ENCODE measurements around the gene PLTP. TPM values are rescaled to one million over a fixed set of nuclear protein-coding genes. Genes with fewer than 3 reads are reported as not detected.

PLTP gene
- polyA plus RNA-seq, 1 donor from 2014 or later = 1.3 TPM

- Mint-ChIP-seq H3K27me3 (no peaks in the 10 kb centered on the region), H3K36me3 (no peaks in the 10 kb centered on the region), H3K4me3 (peak overlapping the region in 1 of 4 donors; percentile 72), H3K27ac (peak overlapping the region in 2 of 3 donors; percentile 82 to 86), H3K4me1 (peaks cover 0 to 3% (median 3%) of the 10 kb centered on the region in 3 donors), H3K9me3 (no peaks in the 10 kb centered on the region)
Measured at GRCh38 chr20:45948261-45948733, 36.3 kb upstream of the PLTP start.

- Mint-ChIP-seq H3K4me1 (peaks cover 0 to 3% (median 3%) of the 10 kb centered on the region in 3 donors), H3K9me3 (no peaks in the 10 kb centered on the region), H3K27ac (peak overlapping the region in 2 of 3 donors; percentile 82 to 86), H3K27me3 (no peaks in the 10 kb centered on the region), H3K36me3 (no peaks in the 10 kb centered on the region), H3K4me3 (peak overlapping the region in 1 of 4 donors; percentile 12)
Measured at GRCh38 chr20:45947110-45947866, 35.3 kb upstream of the PLTP start.

GRCh38 chr20:45946149-45946970, 34.4 kb upstream of the PLTP start:
- Mint-ChIP-seq H3K27me3 (no peaks in the 10 kb centered on the region), H3K4me3 (peak overlapping the region in 2 of 4 donors; percentile 28 to 72), H3K9me3 (no peaks in the 10 kb centered on the region), H3K36me3 (no peaks in the 10 kb centered on the region), H3K4me1 (peaks cover 0 to 3% (median 2%) of the 10 kb centered on the region in 3 donors), H3K27ac (peak overlapping the region in 2 of 3 donors; percentile 73 to 82)

GRCh38 chr20:45945678-45946148, 33.8 kb upstream of the PLTP start:
- H3K27me3 Mint-ChIP-seq = no peaks in the 10 kb centered on the region
- peaks cover 0 to 3% (median 2%) of the 10 kb centered on the region in 3 donors for H3K4me1 Mint-ChIP-seq
- no peak overlapping the region for H3K27ac Mint-ChIP-seq
- peak overlapping the region in 2 of 4 donors; percentile 7 to 72 for H3K4me3 Mint-ChIP-seq
- H3K36me3 Mint-ChIP-seq = no peaks in the 10 kb centered on the region
- no peaks in the 10 kb centered on the region for H3K9me3 Mint-ChIP-seq

- Mint-ChIP-seq H3K36me3 (no peaks in the 10 kb centered on the region), H3K27me3 (no peaks in the 10 kb centered on the region), H3K4me3 (peak overlapping the region in 1 of 4 donors; percentile 7), H3K27ac (peak overlapping the region in 1 of 3 donors; percentile 42), H3K4me1 (peaks cover 0 to 3% (median 2%) of the 10 kb centered on the region in 3 donors), H3K9me3 (no peaks in the 10 kb centered on the region)
Measured at GRCh38 chr20:45944965-45945677, 33.2 kb upstream of the PLTP start.

- Mint-ChIP-seq H3K4me3 (no peak overlapping the region), H3K36me3 (no peaks in the 10 kb centered on the region), H3K27ac (peak overlapping the region in 2 of 3 donors; percentile 42 to 57)
Measured at GRCh38 chr20:45944151-45944964, 32.4 kb upstream of the PLTP start.

GRCh38 chr20:45943613-45944012, 31.7 kb upstream of the PLTP start:
- H3K27ac Mint-ChIP-seq = peak overlapping the region in 2 of 3 donors; percentile 42 to 57
- no peaks in the 10 kb centered on the region for H3K9me3 Mint-ChIP-seq
- no peak overlapping the region for H3K4me3 Mint-ChIP-seq
- no peaks in the 10 kb centered on the region for H3K36me3 Mint-ChIP-seq
- H3K27me3 Mint-ChIP-seq = no peaks in the 10 kb centered on the region
- H3K4me1 Mint-ChIP-seq = peaks cover 0 to 4% (median 3%) of the 10 kb centered on the region in 3 donors

More at GRCh38 chr20:45944151-45944964, 32.4 kb upstream of the PLTP start:
- H3K9me3 Mint-ChIP-seq = no peaks in the 10 kb centered on the region
- H3K27me3 Mint-ChIP-seq = no peaks in the 10 kb centered on the region
- H3K4me1 Mint-ChIP-seq = peaks cover 0 to 4% (median 3%) of the 10 kb centered on the region in 3 donors

GRCh38 chr20:45940469-45940868, 28.5 kb upstream of the PLTP start:
- Mint-ChIP-seq H3K9me3 (no peaks in the 10 kb centered on the region), H3K4me1 (peaks cover 0 to 11% (median 5%) of the 10 kb centered on the region in 3 donors), H3K27me3 (no peaks in the 10 kb centered on the region), H3K4me3 (no peak overlapping the region), H3K36me3 (peaks cover 5% of the 10 kb centered on the region), H3K27ac (no peak overlapping the region)

GRCh38 chr20:45940053-45940452, 28.1 kb upstream of the PLTP start:
- Mint-ChIP-seq H3K4me3 (peak overlapping the region in 1 of 4 donors; percentile 41), H3K27ac (peak overlapping the region in 1 of 3 donors; percentile 67), H3K4me1 (peaks cover 4 to 13% (median 8%) of the 10 kb centered on the region in 3 donors), H3K36me3 (peaks cover 6% of the 10 kb centered on the region), H3K27me3 (no peaks in the 10 kb centered on the region), H3K9me3 (no peaks in the 10 kb centered on the region)

GRCh38 chr20:45938727-45939438, 26.9 kb upstream of the PLTP start:
- Mint-ChIP-seq H3K27me3 (no peaks in the 10 kb centered on the region), H3K9me3 (no peaks in the 10 kb centered on the region), H3K4me1 (peaks cover 6 to 13% (median 8%) of the 10 kb centered on the region in 3 donors), H3K27ac (peak overlapping the region in 2 of 3 donors; percentile 55 to 76), H3K36me3 (peaks cover 6% of the 10 kb centered on the region), H3K4me3 (peak overlapping the region in 1 of 4 donors; percentile 66)

GRCh38 chr20:45937765-45938164, 25.8 kb upstream of the PLTP start:
- Mint-ChIP-seq H3K4me3 (peak overlapping the region in 2 of 4 donors; percentile 65 to 66), H3K36me3 (peaks cover 6% of the 10 kb centered on the region), H3K27ac (peak overlapping the region in 1 of 3 donors; percentile 70), H3K9me3 (no peaks in the 10 kb centered on the region), H3K4me1 (peaks cover 11 to 17% (median 12%) of the 10 kb centered on the region in 3 donors), H3K27me3 (no peaks in the 10 kb centered on the region)

- H3K4me3 Mint-ChIP-seq = peak overlapping the region; percentile 94 to 100 (median 97)
- H3K27me3 Mint-ChIP-seq = no peaks in the 10 kb centered on the region
- peak overlapping the region; percentile 95 to 99 (median 99) for H3K27ac Mint-ChIP-seq
- H3K36me3 Mint-ChIP-seq = peaks cover 6% of the 10 kb centered on the region
- peaks cover 11 to 19% (median 14%) of the 10 kb centered on the region in 3 donors for H3K4me1 Mint-ChIP-seq
- no peaks in the 10 kb centered on the region for H3K9me3 Mint-ChIP-seq
Measured at GRCh38 chr20:45935416-45936046, 23.6 kb upstream of the PLTP start.

Data from IgD-negative memory B cell (primary cell).